ENCODE measurements around the gene CNTNAP2.

Gene CNTNAP2

DNA sequence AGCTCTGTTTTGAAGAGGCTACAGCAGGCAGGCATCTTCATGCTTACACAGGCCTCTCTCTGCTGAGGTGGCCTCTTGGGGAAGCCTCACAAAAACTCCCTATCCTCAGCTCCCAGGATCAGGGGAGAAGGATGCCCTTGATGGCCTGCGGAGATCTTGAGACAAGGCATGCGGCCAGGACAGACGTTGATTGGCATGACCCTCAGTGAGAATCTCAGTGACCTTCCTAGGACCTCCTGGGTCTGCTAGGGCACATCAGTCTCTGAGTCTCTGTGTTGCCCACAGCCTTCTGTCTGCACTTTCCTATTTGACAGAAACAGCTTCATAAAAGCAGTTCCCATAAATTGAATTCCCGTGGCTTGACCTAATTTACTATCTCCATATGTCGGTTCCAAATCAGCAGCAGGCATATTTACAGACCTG lies 1468.2 kb downstream of the CNTNAP2 start:
- H3K18ac ChIP-seq (ENCODE audit: low read length), result no peak overlapping the region
- no CpG with 5 or more reads among the region's 5 CpGs for WGBS (ENCODE audit: extremely low coverage, insufficient coverage, insufficient read length)

GRCh38 chr7:147586110-147586509 lies 1469.5 kb downstream of the CNTNAP2 start:
- Histone ChIP-seq H3K27ac (ENCODE audit: low read depth, low read length) (no peak overlapping the region), H2BK5ac (ENCODE audit: low read depth, low read length, poor library complexity) (no peak overlapping the region), H2BK120ac (ENCODE audit: insufficient read depth, low read length, poor library complexity) (no peak overlapping the region), H3K27me3 (ENCODE audit: insufficient read depth, low read length) (no peaks in the 10 kb centered on the region), H3K9ac (ENCODE audit: low read length) (no peak overlapping the region), H3K18ac (ENCODE audit: low read length) (no peak overlapping the region), H3K23ac (ENCODE audit: low read length) (no peak overlapping the region), H4K12ac (ENCODE audit: low read depth, low read length) (no peak overlapping the region), H3K9me3 (ENCODE audit: insufficient read depth, low read depth, low read length) (no peaks in the 10 kb centered on the region), H3K4ac (ENCODE audit: low read depth, low read length) (no peak overlapping the region), H4K91ac (ENCODE audit: low read depth, low read length) (no peak overlapping the region), H3K14ac (ENCODE audit: low read length) (no peak overlapping the region), H3K79me1 (ENCODE audit: low read length) (no peaks in the 10 kb centered on the region), H3K4me3 (ENCODE audit: low read depth, low read length) (no peak overlapping the region), H3K4me1 (ENCODE audit: control insufficient read depth in 1 of 2, insufficient read depth in 2 of 2, low read length in 2 of 2) (no peaks in the 10 kb centered on the region), H4K8ac (ENCODE audit: low read depth, low read length) (no peak overlapping the region), H2AFZ (ENCODE audit: insufficient read depth, low read length, poor library complexity) (no peak overlapping the region), H2AK5ac (ENCODE audit: low read length) (no peak overlapping the region), H3K79me2 (ENCODE audit: control insufficient read depth, insufficient read depth, low read length, poor library complexity) (no peaks in the 10 kb centered on the region), H2BK12ac (ENCODE audit: low read length) (no peak overlapping the region), H3K36me3 (ENCODE audit: control insufficient read depth in 1 of 2, insufficient read depth in 2 of 2, low read length in 2 of 2) (no peaks in the 10 kb centered on the region), H3K4me2 (ENCODE audit: low read length) (no peak overlapping the region)
- WGBS (ENCODE audit: extremely low coverage, insufficient coverage, insufficient read length), result no CpG with 5 or more reads among the region's 1 CpG
- no peak for DNase-seq

More for the DNA sequence above, 1468.2 kb downstream of the CNTNAP2 start:
- Histone ChIP-seq H2BK120ac (ENCODE audit: insufficient read depth, low read length, poor library complexity) (no peak overlapping the region), H3K36me3 (ENCODE audit: control insufficient read depth in 1 of 2, insufficient read depth in 2 of 2, low read length in 2 of 2) (no peaks in the 10 kb centered on the region), H3K4ac (ENCODE audit: low read depth, low read length) (no peak overlapping the region), H3K23ac (ENCODE audit: low read length) (no peak overlapping the region), H4K12ac (ENCODE audit: low read depth, low read length) (no peak overlapping the region), H3K27me3 (ENCODE audit: insufficient read depth, low read length) (no peaks in the 10 kb centered on the region), H2BK5ac (ENCODE audit: low read depth, low read length, poor library complexity) (no peak overlapping the region), H3K4me2 (ENCODE audit: low read length) (no peak overlapping the region), H2AFZ (ENCODE audit: insufficient read depth, low read length, poor library complexity) (no peak overlapping the region), H3K4me3 (ENCODE audit: low read depth, low read length) (no peak overlapping the region), H3K14ac (ENCODE audit: low read length) (no peak overlapping the region), H2BK12ac (ENCODE audit: low read length) (no peak overlapping the region), H2AK5ac (ENCODE audit: low read length) (no peak overlapping the region), H3K9ac (ENCODE audit: low read length) (no peak overlapping the region), H3K4me1 (ENCODE audit: control insufficient read depth in 1 of 2, insufficient read depth in 2 of 2, low read length in 2 of 2) (no peaks in the 10 kb centered on the region), H4K8ac (ENCODE audit: low read depth, low read length) (no peak overlapping the region), H3K27ac (ENCODE audit: low read depth, low read length) (no peak overlapping the region), H4K91ac (ENCODE audit: low read depth, low read length) (no peak overlapping the region), H3K79me1 (ENCODE audit: low read length) (no peaks in the 10 kb centered on the region), H3K9me3 (ENCODE audit: insufficient read depth, low read depth, low read length) (no peaks in the 10 kb centered on the region), H3K79me2 (ENCODE audit: control insufficient read depth, insufficient read depth, low read length, poor library complexity) (no peaks in the 10 kb centered on the region)
- no peak for DNase-seq

- no peak overlapping the region for H3K4ac ChIP-seq (ENCODE audit: low read depth, low read length)
- H3K18ac ChIP-seq (ENCODE audit: low read length), result no peak overlapping the region
- no peak overlapping the region for H3K27ac ChIP-seq (ENCODE audit: low read depth, low read length)
- H3K79me1 ChIP-seq (ENCODE audit: low read length), result no peaks in the 10 kb centered on the region
- no peak for DNase-seq
- no peak overlapping the region for H2BK120ac ChIP-seq (ENCODE audit: insufficient read depth, low read length, poor library complexity)
- no peak overlapping the region for H3K4me2 ChIP-seq (ENCODE audit: low read length)
- H3K4me3 ChIP-seq (ENCODE audit: low read depth, low read length), result no peak overlapping the region
- H2AK5ac ChIP-seq (ENCODE audit: low read length), result no peak overlapping the region
- H2BK12ac ChIP-seq (ENCODE audit: low read length), result no peak overlapping the region
- no peak overlapping the region for H4K91ac ChIP-seq (ENCODE audit: low read depth, low read length)
- no peak overlapping the region for H2BK5ac ChIP-seq (ENCODE audit: low read depth, low read length, poor library complexity)
- no peak overlapping the region for H2AFZ ChIP-seq (ENCODE audit: insufficient read depth, low read length, poor library complexity)
- no peaks in the 10 kb centered on the region for H3K79me2 ChIP-seq (ENCODE audit: control insufficient read depth, insufficient read depth, low read length, poor library complexity)
- no peak overlapping the region for H4K12ac ChIP-seq (ENCODE audit: low read depth, low read length)
- no peak overlapping the region for H4K8ac ChIP-seq (ENCODE audit: low read depth, low read length)
- H3K9ac ChIP-seq (ENCODE audit: low read length), result no peak overlapping the region
- no peak overlapping the region for H3K14ac ChIP-seq (ENCODE audit: low read length)
- WGBS (ENCODE audit: extremely low coverage, insufficient coverage, insufficient read length), result no CpG with 5 or more reads among the region's 1 CpG
- no peaks in the 10 kb centered on the region for H3K4me1 ChIP-seq (ENCODE audit: control insufficient read depth in 1 of 2, insufficient read depth in 2 of 2, low read length in 2 of 2)
- H3K9me3 ChIP-seq (ENCODE audit: insufficient read depth, low read depth, low read length), result no peaks in the 10 kb centered on the region
- H3K27me3 ChIP-seq (ENCODE audit: insufficient read depth, low read length), result no peaks in the 10 kb centered on the region
- no peak overlapping the region for H3K23ac ChIP-seq (ENCODE audit: low read length)
- H3K36me3 ChIP-seq (ENCODE audit: control insufficient read depth in 1 of 2, insufficient read depth in 2 of 2, low read length in 2 of 2), result no peaks in the 10 kb centered on the region
These were observed 1469.9 kb downstream of the CNTNAP2 start for GRCh38 chr7:147586526-147586925.

- Histone ChIP-seq H2BK12ac (ENCODE audit: low read length) (no peak overlapping the region), H3K4ac (ENCODE audit: low read depth, low read length) (no peak overlapping the region), H3K14ac (ENCODE audit: low read length) (no peak overlapping the region), H3K4me1 (ENCODE audit: control insufficient read depth in 1 of 2, insufficient read depth in 2 of 2, low read length in 2 of 2) (no peaks in the 10 kb centered on the region), H3K27me3 (ENCODE audit: insufficient read depth, low read length) (no peaks in the 10 kb centered on the region), H3K79me1 (ENCODE audit: low read length) (no peaks in the 10 kb centered on the region), H3K27ac (ENCODE audit: low read depth, low read length) (no peak overlapping the region), H4K8ac (ENCODE audit: low read depth, low read length) (no peak overlapping the region), H4K12ac (ENCODE audit: low read depth, low read length) (no peak overlapping the region), H2AK5ac (ENCODE audit: low read length) (no peak overlapping the region), H3K9me3 (ENCODE audit: insufficient read depth, low read depth, low read length) (no peaks in the 10 kb centered on the region), H3K18ac (ENCODE audit: low read length) (no peak overlapping the region), H3K36me3 (ENCODE audit: control insufficient read depth in 1 of 2, insufficient read depth in 2 of 2, low read length in 2 of 2) (no peaks in the 10 kb centered on the region), H3K9ac (ENCODE audit: low read length) (no peak overlapping the region), H3K4me3 (ENCODE audit: low read depth, low read length) (no peak overlapping the region), H2BK5ac (ENCODE audit: low read depth, low read length, poor library complexity) (no peak overlapping the region), H2AFZ (ENCODE audit: insufficient read depth, low read length, poor library complexity) (no peak overlapping the region), H3K4me2 (ENCODE audit: low read length) (no peak overlapping the region), H2BK120ac (ENCODE audit: insufficient read depth, low read length, poor library complexity) (no peak overlapping the region), H3K79me2 (ENCODE audit: control insufficient read depth, insufficient read depth, low read length, poor library complexity) (no peaks in the 10 kb centered on the region), H3K23ac (ENCODE audit: low read length) (no peak overlapping the region), H4K91ac (ENCODE audit: low read depth, low read length) (no peak overlapping the region)
- no peak for DNase-seq
- WGBS (ENCODE audit: extremely low coverage, insufficient coverage, insufficient read length), result no CpG with 5 or more reads among the region's 2 CpGs
These were observed 1476.9 kb downstream of the CNTNAP2 start for GRCh38 chr7:147593271-147594057.
